Measurements from ENCODE around the gene ZNF410.
"Not testable (repeated sequence)": the region's sequence is repeated elsewhere in the genome, so short reads cannot be mapped to it uniquely, and the experiment has no call there.

Gene ZNF410, protein sequence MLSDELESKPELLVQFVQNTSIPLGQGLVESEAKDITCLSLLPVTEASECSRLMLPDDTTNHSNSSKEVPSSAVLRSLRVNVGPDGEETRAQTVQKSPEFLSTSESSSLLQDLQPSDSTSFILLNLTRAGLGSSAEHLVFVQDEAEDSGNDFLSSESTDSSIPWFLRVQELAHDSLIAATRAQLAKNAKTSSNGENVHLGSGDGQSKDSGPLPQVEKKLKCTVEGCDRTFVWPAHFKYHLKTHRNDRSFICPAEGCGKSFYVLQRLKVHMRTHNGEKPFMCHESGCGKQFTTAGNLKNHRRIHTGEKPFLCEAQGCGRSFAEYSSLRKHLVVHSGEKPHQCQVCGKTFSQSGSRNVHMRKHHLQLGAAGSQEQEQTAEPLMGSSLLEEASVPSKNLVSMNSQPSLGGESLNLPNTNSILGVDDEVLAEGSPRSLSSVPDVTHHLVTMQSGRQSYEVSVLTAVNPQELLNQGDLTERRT

DNA sequence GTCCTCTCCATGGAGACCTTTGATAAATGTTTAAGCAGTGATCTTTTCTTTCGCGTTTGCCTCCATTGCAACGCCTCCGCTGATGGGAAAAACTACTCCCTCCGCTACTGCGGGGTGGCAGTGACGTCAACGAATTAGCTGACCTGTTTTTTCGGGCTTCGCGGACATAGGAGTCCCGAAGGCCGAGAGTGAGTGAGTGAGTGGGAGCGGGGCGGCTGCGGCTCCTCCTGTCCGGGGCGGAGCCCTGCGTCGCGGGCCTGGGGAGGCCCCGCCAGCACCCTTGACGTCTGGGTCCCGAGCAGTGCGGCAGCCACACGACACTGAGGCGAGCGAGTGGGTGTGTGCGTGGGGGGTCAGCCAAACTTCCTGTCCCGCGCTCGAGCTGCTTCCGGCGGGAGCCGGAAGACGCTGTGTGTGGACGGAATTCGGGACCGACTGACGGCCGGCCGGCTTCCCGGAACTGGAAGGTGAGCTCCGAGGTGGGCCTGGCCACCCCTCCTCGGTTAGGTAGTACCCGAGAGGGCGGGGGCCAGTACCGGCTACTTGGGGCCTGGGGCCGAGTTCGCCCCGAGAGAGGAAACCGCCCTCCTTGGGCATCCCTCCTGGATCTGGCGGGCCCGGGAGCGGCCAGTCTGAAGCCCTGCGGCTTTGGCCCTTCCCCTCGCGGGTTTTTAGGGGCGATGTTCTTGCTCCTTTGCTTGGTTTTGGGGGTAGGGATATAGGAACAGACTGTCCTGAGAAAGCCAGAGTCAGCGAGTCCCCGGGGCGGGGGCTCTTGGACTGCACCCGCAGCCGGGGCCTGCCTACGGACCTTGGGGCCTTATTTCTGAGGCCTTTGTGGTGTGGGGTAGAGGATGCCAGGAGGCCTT lies at the start of gene ZNF410:
Gene ZNF410, plus strand, starts transcription at position 411 of the 869 bp plus-strand sequence. CDS start 5,317 bp downstream, outside the sequence.
- DNase-seq (ENCODE audit: low read depth in 1 of 2, low spot score in 1 of 2): peak; percentile 81 to 88

DNA sequence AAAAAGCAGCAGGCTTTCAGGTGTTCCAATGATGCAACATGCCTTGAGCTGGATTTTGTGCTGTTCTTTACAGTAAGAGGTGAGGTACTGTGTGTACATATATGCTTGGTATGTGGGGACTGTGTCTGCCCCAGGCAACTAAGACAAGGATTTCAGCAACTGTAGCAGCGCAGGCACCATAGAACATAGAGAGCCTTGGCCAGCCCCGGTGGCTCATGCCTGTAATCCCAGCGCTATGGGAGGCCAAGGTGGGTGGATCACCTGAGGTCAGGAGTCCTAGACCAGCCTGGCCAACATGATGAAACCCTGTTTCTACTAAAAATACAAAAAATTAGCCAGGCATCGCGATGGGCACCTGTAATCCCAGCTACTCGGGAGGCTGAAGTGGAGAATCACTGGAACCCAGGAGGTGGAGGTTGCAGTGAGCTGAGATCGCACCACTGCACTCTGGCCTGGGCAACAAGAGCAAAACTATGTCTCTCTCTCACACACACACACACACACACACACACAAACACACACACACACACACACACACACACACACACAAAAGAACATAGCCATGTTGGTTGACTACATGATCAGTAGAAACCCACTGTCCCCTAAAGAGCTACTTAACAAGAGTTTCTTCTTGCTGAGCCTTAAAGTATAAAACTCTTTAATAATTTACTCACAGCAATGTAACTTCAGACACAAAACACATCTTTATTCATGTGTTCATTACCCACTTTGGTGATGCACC lies 48.2 kb upstream of the ZNF410 start:
- DNase-seq (ENCODE audit: low read depth in 1 of 2, low spot score in 1 of 2): not testable (repeated sequence)

DNA sequence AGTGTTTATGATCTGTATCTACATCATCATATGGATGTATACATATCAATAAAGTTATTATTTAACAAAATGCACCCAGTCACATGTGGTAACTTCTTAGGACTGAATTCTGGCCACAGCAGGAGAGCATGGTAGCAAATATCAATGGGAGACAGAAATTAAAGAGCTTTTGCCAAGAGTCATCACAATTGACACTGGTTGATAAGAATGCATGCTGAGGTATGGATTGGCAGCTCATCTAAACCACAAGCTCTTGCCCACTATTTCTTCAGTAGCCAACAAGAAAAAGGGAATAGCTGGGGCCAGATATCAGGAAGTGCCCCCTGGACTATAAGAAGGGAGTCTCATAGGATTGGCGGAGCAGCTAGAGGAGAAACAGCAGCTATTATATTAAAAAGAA lies 44.5 kb upstream of the ZNF410 start:
- DNase-seq (ENCODE audit: low read depth in 1 of 2, low spot score in 1 of 2): no peak

DNA sequence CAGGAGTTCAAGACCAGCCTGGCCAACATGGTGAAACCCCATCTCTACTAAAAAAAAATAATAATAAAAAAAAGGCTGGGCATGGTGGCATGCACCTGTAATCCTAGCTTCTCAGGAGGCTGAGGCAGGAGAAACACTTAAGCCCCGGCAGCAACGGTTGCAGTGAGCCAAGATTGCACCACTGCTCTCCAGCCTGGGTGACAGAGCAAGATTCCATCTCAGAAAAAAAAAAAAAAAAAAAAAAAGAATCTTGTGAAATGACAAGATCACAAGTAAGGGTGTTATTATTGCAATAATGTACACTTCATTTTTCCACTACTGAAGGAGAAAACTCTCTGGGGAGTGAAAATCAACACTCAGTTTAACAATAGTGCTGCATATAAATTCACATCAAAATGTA lies 43.8 kb upstream of the ZNF410 start:
- no peak for DNase-seq (ENCODE audit: low read depth in 1 of 2, low spot score in 1 of 2)

DNA sequence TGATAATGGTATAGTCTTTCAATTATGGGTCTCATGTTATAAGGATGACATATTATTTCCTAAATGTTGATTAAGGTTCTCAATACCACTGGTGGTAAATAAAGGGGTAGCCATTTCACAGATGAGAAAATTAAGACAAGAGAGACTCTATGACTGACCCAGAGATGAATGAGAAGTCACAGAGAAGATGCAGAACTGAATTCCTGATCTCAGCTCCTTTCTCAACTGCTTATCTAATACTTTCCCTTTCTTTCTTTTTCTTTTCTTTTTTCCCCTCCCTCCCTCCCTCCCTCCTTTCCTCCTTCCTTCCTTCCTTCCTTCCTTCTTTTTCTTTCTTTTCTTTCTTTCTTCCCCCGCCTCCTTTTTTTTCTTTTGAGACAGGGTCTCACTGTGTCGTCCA lies 43.4 kb upstream of the ZNF410 start:
- no peak for DNase-seq (ENCODE audit: low read depth in 1 of 2, low spot score in 1 of 2)

DNA sequence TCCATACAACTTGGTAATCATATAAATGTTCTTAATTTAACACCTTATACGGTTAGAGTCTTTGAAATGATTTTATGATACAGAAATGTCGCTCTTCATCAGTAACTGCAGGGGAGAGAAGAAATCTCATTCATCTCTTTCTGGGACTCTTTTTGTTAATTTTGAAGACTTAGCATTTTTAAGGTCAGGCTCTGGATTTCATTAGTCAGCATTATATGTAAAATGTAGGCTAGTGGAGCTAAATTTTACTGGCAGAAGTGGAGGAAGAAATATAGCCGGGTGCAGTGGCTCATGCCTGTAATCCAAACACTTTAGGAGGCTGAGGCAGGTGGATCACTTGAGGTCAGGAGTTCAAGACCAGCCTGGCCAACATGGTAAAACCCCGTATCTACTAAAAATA lies 39.7 kb upstream of the ZNF410 start:
- DNase-seq (ENCODE audit: low read depth in 1 of 2, low spot score in 1 of 2): no peak

DNA sequence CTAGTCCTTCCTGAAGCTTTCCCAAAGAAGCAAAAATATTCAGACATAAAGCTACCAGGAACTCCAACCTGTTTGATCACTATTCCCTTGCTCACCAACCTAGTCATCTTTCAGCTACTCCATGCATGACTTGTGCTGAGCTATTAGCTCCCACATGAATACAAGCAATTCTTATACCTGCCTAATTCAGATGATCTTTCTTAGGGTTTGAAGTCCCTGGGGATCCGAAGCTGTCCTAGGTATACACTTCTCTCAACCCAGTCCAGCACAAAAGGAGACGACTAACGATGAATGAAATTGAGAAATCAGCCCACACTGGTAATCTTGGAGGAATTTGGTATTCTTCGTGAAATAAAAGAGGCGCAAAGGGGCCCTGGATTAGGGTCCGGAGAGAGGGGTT lies 35.7 kb upstream of the ZNF410 start:
- no peak for DNase-seq (ENCODE audit: low read depth in 1 of 2, low spot score in 1 of 2)

DNA sequence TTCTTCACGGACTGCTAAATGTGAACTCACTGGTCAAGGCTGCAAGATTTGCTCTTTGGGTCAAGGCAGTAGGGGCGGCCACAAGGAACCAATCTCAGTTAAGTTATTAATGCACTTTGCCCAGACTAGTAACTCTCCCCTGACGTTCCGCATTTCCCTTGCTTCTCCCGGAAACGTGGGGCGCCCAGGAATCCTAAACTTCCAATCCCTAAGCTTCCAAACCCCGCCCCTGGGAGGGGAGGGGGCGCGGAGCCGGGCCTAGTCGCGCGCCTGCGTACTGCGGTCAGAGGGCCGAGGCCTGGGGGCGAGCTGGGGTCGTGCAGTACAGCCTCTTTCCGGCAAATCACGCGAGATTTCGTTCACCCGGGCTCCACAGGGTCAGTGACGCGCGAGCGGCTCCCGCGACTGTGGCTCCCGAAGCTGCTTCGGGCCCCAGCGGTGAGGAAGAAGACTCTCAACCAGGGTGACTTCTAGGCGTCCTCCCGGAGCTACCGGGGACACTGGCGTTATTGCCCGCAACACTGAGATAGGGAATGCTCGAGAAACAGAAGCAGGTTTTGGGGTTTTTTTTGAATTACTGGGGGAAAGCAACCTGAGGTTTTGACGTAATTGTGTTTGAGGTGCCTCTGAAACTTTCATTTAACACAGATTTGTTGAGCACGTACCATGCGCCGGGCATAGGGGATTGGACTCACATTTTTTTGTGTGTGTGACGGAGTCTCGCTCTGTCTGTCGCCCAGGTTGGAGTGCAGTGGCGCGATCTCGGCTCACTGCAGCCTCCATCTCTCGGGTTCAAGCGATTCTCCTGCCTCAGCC lies 34.9 kb upstream of the ZNF410 start, which contains the start of gene PTGR2:
Gene PTGR2, plus strand, starts transcription at position 265 of the 816 bp plus-strand sequence. CDS start 7,032 bp downstream, outside the sequence.
- DNase-seq (ENCODE audit: low read depth in 1 of 2, low spot score in 1 of 2): peak; percentile 68 to 82

DNA sequence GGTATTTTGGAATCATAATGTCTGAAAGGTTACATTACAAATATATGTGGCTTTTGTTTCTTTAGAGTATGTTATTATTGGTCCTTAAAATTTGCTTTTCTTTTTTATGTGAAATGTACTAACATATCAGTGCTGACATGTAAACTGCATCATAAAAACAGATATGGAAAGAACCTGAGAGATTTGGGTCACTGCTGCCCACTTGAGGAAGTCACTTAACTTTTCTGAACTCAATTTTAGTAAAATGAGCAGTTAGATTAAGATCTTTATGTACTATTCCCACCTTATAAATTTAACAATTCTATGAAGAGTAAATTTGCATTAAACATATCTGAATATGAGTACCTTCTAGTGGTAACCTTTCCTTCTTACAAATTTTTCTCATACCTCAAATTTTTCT lies 27.5 kb upstream of the ZNF410 start:
- no peak for DNase-seq (ENCODE audit: low read depth in 1 of 2, low spot score in 1 of 2)

DNA sequence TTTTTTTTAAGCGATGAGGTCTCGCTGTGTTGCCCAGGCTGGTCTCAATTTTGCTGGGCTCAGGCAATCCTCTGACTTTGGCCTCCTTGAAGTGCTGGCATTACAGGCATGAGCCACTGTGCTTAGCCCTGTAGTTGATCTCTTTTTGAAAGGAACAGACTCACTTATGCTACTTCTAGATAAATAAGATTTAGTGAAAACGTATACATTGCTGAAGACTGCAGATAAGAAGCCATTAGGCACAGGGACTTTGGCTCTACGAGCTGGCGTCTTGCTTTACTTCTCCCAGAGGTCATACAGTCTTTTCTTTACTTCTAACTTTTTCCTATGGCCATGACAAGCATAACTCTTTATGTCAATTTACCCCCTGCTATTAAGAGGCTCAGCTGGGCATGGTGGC lies 25.6 kb upstream of the ZNF410 start:
- no peak for DNase-seq (ENCODE audit: low read depth in 1 of 2, low spot score in 1 of 2)

DNA sequence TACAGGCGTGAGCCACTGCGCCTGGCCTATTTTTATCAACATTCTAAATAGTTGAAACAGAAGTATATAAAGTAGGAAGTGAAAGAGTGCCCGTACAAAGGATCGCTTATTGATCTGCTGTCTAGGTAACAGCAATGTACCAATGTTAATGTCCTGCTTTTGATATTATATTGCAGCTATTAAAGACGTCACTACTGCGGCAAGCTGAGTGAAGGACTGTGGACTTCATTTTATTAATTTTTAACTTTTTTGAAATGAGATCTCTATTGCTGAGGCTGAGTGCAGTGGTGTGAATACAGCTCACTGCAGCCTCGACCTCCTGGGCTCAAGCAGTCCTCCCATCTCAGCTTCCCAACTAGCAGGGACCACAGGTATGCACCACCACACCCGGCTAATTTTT lies 24.2 kb upstream of the ZNF410 start:
- DNase-seq (ENCODE audit: low read depth in 1 of 2, low spot score in 1 of 2): no peak

DNA sequence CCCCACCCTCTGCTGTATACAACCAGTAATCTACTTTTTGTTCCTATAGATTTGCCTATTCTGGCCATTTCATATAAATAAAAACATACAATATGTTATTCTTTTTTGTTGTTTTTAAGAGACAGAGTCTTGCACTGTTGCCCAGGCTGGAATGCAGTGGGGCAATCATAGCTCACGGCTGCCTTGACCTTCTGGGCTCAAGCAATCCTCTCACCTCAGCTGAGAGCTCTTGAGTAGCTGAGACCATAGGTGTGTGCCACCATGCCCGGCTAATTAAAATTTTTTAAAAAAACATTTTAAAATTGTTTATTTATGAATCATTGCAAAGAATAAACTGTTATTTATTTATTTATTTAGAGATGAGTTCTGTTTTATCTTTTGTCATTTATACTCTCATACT lies 23.4 kb upstream of the ZNF410 start:
- no peak for DNase-seq (ENCODE audit: low read depth in 1 of 2, low spot score in 1 of 2)

DNA sequence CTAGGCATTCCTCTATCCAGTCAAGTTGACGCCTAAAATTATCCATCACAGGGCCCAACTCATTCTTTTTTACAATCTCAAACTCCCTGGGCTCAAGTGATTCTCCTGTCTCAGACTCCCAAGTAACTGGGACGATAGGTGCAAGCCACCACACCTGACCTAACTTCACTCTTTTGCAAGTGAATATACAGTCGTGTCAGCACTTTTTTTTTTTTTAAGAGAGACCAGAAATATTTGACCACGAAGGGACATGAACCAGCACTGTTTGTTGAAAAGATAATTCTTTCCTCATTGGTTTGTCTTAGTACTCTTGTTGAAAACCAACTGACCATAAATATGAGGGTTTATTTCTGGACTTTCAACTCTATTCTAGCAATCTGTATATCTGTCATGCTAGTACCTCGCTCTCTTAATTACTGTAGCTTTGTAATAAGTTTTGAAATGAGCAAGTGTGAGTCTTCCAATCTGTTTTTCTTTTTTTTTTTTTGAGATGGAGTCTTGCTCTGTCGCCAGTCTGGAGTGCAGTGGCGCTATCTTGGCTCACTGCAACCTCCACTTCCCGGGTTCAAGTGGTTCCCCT lies 21.0 kb upstream of the ZNF410 start:
- no peak for DNase-seq (ENCODE audit: low read depth in 1 of 2, low spot score in 1 of 2)

DNA sequence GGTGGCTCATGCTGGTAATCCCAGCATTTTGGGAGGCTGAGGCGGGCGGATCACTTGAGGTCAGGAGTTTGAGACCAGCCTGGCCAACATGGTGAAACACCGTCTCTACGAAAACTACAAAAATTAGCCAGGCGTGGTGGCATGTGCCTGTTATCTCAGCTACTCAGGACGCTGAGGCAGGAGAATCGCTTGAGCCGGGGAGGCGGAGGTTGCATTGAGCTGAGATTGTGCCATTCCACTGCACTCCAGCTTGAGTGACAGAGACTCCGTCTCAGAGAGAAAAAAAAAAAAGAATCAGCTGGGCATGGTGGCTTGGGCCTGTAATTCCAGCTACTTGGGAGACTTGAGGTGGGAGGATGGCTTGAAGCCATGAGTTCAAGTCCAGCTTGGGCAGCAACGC lies 16.9 kb upstream of the ZNF410 start:
- not testable (repeated sequence) for DNase-seq (ENCODE audit: low read depth in 1 of 2, low spot score in 1 of 2)

DNA sequence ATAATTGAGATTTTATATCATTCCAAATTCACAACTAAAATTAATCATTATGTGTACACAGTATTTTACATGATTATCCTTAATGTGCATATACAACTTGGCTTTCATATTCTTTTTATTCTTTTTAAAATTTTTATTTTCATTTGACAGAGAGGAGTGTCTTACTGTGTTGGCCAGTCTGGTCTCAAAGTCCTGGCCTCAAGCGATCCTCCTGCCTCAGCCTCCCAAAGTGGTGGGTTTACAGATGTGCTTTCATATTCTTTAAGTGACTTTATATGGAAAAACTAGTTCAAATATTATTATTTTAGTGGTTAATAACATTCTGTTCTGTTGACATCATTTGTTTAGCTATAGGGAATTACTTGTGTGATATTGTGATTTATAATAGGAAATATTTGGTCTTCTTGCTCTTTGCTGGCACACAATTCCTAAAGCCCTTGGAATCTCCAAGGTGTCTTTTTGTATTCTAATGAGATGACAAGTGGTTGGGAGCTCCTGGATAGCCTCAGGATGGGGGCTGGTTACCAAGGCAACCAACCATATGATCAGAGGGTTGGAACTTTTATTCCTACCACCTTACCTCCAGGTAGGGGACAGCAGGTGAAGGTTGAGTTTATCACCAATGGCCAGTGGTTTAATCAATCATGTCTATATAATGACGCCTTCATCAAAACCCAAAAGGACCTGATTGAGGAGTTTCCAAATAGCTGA lies 16.0 kb upstream of the ZNF410 start:
- DNase-seq (ENCODE audit: low read depth in 1 of 2, low spot score in 1 of 2): no peak

DNA sequence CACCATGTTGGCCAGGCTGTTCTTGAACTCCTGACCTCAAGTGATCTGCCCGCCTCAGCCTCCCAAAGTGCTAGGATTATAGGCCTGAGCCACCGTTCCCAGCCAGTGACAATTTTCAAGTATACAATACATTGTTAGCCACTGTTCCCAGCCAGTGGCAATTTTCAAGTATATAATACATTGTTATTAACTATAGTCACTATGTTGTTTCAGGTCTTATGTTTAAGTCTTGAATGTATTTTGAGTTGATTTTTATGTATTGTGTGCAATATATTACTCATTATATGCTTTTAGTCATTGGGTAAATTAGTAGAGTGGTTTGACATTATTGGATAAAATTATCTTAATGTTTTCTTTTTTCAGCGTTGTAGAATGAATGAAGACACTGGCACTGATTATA lies 13.0 kb upstream of the ZNF410 start:
- no peak for DNase-seq (ENCODE audit: low read depth in 1 of 2, low spot score in 1 of 2)

DNA sequence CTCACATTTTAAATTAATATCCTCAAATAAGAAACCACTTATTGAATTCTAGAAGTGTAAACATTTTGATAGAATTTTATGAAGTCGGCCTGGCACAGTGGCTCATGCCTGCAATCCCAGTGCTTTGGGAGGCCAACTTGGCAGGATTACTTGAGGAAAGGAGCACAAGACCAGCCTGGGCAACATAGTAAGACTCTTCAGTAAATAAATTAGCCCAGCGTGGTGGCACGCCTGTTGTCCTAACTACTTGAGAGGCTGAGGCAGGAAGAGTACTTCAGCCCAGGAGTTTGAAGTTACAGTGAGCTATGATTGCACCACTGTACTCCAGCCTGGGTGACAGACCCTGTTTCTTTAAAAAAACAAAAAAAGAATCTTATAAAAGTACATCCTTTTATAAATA lies 8.9 kb upstream of the ZNF410 start:
- no peak for DNase-seq (ENCODE audit: low read depth in 1 of 2, low spot score in 1 of 2)

DNA sequence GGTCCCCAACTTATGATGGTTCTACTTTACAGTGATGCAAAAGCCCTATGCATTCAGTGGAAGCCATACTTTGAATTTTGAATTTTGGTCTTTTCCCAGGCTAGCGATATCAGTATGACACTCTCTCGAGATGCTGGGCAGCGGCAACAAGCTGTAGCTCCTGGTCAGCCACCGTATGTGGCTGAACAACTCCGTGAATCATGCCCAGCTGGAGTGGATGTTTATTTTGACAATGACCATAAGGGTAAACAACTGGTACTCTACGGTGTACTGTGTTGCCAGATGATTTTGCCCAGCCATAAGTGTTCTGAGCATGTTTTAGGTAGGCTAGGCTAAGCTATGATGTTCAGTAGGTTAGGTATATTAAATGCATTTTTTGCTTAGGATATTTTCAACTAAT lies 8.2 kb upstream of the ZNF410 start:
- no peak for DNase-seq (ENCODE audit: low read depth in 1 of 2, low spot score in 1 of 2)

DNA sequence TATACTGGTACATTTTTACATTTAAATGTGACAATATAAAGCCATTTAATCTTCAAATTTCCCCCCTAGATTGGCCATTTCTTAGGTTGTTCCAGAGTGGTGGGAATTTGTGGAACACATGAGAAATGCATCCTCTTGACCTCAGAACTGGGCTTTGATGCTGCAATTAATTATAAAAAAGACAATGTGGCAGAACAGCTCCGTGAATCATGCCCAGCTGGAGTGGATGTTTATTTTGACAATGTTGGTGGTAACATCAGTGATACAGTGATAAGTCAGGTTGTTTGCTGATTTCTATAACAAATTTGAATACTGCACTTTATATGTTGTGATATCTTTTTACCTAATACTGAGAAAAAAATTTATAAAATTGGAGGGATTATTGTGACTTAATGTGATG lies 7.6 kb upstream of the ZNF410 start:
- DNase-seq (ENCODE audit: low read depth in 1 of 2, low spot score in 1 of 2): no peak
